CD4-positive, alpha-beta T cell treated with Interleukin-15 for 1 hour (primary cell): Measurements from ENCODE around the gene FSD2.
"Not testable (repeated sequence)": the region's sequence is repeated elsewhere in the genome, so short reads cannot be mapped to it uniquely, and the experiment has no call there.

Experiments
- DNase-seq: peaks from one replicate; pipeline ENCODE4 v3.0.0-alpha.2; 2020

Gene FSD2

GRCh38 chr15:82829234-82829633, 23.4 kb upstream of the FSD2 start:
- DNase-seq, result no peak

GRCh38 chr15:82828075-82828474, 22.2 kb upstream of the FSD2 start:
- no peak for DNase-seq

- DNase-seq, result no peak
These were observed 17.2 kb upstream of the FSD2 start for GRCh38 chr15:82823049-82823448.

GRCh38 chr15:82821851-82822250, 16.0 kb upstream of the FSD2 start:
- not testable (repeated sequence) for DNase-seq

GRCh38 chr15:82821396-82821795, 15.5 kb upstream of the FSD2 start:
- DNase-seq, result not testable (repeated sequence)

- DNase-seq, result no peak
These were observed 14.3 kb upstream of the FSD2 start for GRCh38 chr15:82820128-82820527.

GRCh38 chr15:82812994-82813393, 7.1 kb upstream of the FSD2 start:
- DNase-seq, result no peak

- peak; percentile 63 for DNase-seq
These were observed 5.1 kb upstream of the FSD2 start for GRCh38 chr15:82810890-82811426.

- peak; percentile 24 for DNase-seq
These were observed 4.4 kb upstream of the FSD2 start for GRCh38 chr15:82810061-82810889.

- DNase-seq, result peak; percentile 97
These were observed 3.6 kb upstream of the FSD2 start, which contains the start of gene WHAMM for GRCh38 chr15:82809308-82810060. TSS of gene WHAMM (plus strand) at chr15:82809628. CDS start at chr15:82809727, 99 bp downstream.

- DNase-seq, result no peak
These were observed 2.8 kb upstream of the FSD2 start for GRCh38 chr15:82808634-82809041.

GRCh38 chr15:82807920-82808633, 2.2 kb upstream of the FSD2 start:
- no peak for DNase-seq

GRCh38 chr15:82804575-82804949, 1.3 kb downstream of the FSD2 start:
- no peak for DNase-seq

- DNase-seq, result no peak
These were observed 1.9 kb downstream of the FSD2 start for GRCh38 chr15:82803793-82804574.

- no peak for DNase-seq
These were observed 3.4 kb downstream of the FSD2 start for GRCh38 chr15:82802497-82802896.

- no peak for DNase-seq
These were observed 6.6 kb downstream of the FSD2 start for GRCh38 chr15:82799183-82799841.

GRCh38 chr15:82798531-82799166, 7.2 kb downstream of the FSD2 start:
- no peak for DNase-seq

- DNase-seq, result no peak
These were observed 7.8 kb downstream of the FSD2 start for GRCh38 chr15:82798104-82798503.

- DNase-seq, result no peak
These were observed 12.1 kb downstream of the FSD2 start for GRCh38 chr15:82793737-82794136.

GRCh38 chr15:82792068-82792467, 13.8 kb downstream of the FSD2 start:
- no peak for DNase-seq

- DNase-seq, result no peak
These were observed 15.5 kb downstream of the FSD2 start for GRCh38 chr15:82790321-82790720.
